BJ (cell line): Measurements from ENCODE around the gene MTUS2. TPM values are rescaled to one million over a fixed set of nuclear protein-coding genes. Genes with fewer than 3 reads are reported as not detected.

Source experiments
- CTCF ChIA-PET: fragments of 350-600 bp; formaldehyde crosslinking; extraction: SDS; loops from one replicate; lab custom pipeline; 2021; ENCODE audit warnings: antibody characterized with exemption, inconsistent platforms; lab: Yijun Ruan, JAX
- POLR2A ChIA-PET: fragments of 300-600 bp; sonication (Branson Sonifier 250); formaldehyde crosslinking; extraction: SDS; loops from one replicate; lab custom pipeline; 2021; ENCODE audit warnings: antibody characterized with exemption; lab: Charles Lee
- DNase-seq: peaks from one replicate; pipeline ENCODE4 v3.0.0-alpha.2; 2011; ENCODE audit warnings: low read depth
- H3K27me3 ChIP-seq: 2 replicates; pipeline ENCODE4 v1.6.0; 2011; ENCODE audit warnings: low read length; ENCODE audit not compliant: control insufficient read depth, insufficient read depth
- H3K36me3 ChIP-seq: 2 replicates; pipeline ENCODE4 v1.5.1; 2011; ENCODE audit warnings: low read length; ENCODE audit not compliant: control insufficient read depth, insufficient read depth
- H3K4me3 ChIP-seq: 2 replicates; pipeline ENCODE4 v1.5.1; 2011; ENCODE audit warnings: low read depth, mild to moderate bottlenecking, control low read depth, low read length
- polyA plus RNA-seq: library from polyadenylated mRNA; depleted of rRNA; stranded (reverse); fragments of >200 nt; gene quantifications from 2 replicates; pipeline ENCODE4 v1.2.3, GENCODE V29; 2011; rRNA removed
- small RNA-seq: library from RNA; depleted of rRNA; stranded (forward); fragments of <200 nt; gene quantifications from one replicate; pipeline ENCODE3, GENCODE V24; 2012; ENCODE audit warnings: low replicate concordance, low read depth; ENCODE audit not compliant: insufficient read length
- TF ChIP-seq, protein P1 (sequence below): IDR thresholded peaks from 2 replicates; pipeline ENCODE4 v1.5.1; 2011; ENCODE audit warnings: low read depth, mild to moderate bottlenecking, control low read depth, inconsistent platforms, low read length, moderate library complexity; ENCODE audit not compliant: insufficient read depth

Gene MTUS2
- polyA plus RNA-seq, 1 experiment = 0.05 TPM

DNA sequence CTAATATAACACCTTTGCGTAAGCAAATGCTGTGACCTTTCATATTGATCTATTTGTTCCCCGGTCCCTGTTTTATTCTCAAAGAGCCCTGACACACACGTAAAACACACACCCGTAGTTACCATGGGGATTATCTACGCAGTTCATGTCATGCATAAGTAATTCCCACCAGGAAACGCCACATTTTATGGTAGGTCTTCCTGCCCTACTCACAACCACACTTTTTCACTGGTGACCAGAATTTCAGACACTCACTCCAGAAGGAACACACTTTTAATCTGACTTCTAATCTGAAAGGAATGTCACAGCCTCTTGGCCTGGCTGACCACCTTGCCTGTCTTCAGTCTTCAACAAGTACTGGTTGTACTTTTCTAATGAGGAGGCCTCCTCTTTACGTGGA, 728.6 kb downstream of the MTUS2 start:
- Histone ChIP-seq H3K27me3 (no peaks in the 10 kb centered on the region), H3K4me3 (no peak overlapping the region), H3K36me3 (peaks cover 11% of the 10 kb centered on the region)
- POLR2A ChIA-PET = no interaction called here
- TF ChIP-seq, protein P1, sequence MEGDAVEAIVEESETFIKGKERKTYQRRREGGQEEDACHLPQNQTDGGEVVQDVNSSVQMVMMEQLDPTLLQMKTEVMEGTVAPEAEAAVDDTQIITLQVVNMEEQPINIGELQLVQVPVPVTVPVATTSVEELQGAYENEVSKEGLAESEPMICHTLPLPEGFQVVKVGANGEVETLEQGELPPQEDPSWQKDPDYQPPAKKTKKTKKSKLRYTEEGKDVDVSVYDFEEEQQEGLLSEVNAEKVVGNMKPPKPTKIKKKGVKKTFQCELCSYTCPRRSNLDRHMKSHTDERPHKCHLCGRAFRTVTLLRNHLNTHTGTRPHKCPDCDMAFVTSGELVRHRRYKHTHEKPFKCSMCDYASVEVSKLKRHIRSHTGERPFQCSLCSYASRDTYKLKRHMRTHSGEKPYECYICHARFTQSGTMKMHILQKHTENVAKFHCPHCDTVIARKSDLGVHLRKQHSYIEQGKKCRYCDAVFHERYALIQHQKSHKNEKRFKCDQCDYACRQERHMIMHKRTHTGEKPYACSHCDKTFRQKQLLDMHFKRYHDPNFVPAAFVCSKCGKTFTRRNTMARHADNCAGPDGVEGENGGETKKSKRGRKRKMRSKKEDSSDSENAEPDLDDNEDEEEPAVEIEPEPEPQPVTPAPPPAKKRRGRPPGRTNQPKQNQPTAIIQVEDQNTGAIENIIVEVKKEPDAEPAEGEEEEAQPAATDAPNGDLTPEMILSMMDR = no peak
- CTCF ChIA-PET = interaction anchor here (1.3 kb wide), 1 partner anchor 154 kb away, joined by 3 read pairs; no protein-coding TSS in a partner anchor
- DNase-seq = no peak

DNA sequence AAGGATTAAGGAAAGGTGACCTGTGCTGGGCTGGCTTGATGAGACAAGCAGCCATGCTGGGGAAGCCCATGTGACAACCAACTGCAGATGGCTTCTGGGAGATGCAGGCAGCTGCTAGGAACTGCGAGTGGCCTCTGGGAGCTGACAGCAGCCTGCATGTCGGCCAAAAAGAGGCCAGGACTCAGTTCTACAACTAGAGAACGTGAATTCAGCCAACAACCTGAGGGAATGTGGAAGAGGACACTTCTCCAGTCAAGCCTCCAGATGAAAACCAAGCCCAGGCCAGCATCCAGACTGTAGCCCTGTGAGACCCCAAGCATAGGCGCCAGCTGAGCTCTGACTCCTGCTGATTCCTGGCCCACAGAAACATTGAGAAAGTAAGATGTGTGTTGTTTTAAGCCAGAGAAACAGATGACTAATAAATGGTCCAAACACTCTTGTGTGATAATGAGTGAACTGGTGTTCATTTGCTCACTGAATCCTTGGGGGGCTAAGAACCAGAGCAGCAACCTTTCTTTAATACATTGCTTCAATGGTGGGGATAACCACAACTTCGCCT, 730.4 kb downstream of the MTUS2 start:
- Histone ChIP-seq H3K27me3 (no peaks in the 10 kb centered on the region), H3K4me3 (no peak overlapping the region), H3K36me3 (peaks cover 11% of the 10 kb centered on the region)
- CTCF ChIA-PET = no interaction called here
- POLR2A ChIA-PET = no interaction called here
- DNase-seq = no peak
- TF ChIP-seq, protein P1 = no peak

DNA sequence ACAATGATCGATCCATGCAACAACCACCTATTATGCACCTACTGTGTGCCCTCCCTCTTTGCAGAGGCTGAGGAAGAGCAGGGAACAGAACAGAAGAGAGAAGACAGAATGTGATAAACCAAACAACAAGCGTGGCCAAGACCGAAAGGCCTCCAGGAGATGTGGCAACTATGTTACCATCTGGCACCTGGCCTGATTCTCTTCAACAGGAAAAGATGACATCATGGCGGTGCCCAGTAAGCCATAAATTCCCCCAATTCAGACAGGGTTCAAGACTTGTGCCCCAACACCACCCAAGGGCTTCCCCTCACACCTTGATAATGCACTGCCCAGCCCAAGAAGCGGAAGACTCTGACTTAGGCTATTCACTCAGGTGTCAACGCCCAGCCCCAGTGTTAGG, 731.1 kb downstream of the MTUS2 start:
- DNase-seq = no peak
- ChIA-PET CTCF (no interaction called here), POLR2A (no interaction called here)
- peaks cover 11% of the 10 kb centered on the region for H3K36me3 ChIP-seq
- H3K27me3 ChIP-seq = no peaks in the 10 kb centered on the region
- no peak overlapping the region for H3K4me3 ChIP-seq
- TF ChIP-seq, protein P1 = no peak

Small RNAs within 50 kb of the gene (small RNA-seq; reads per million reads assigned to genes)
- gene AL359741.1 = not detected

Other genes with a start within 250 kb of the MTUS2 start
- 25.9 and 94.0 TPM in 2 replicates for gene POMP, start 161.2 kb upstream of the MTUS2 start, polyA plus RNA-seq
- 5.9 and 7.8 TPM in 2 replicates for gene SLC46A3, start 101.4 kb upstream of the MTUS2 start, polyA plus RNA-seq